NCI-H1694 treated with DMSO at 0.1 percent for 48 hours (cell line): Measurements from ENCODE around the gene RFC5.
"Not testable (repeated sequence)": the region's sequence is repeated elsewhere in the genome, so short reads cannot be mapped to it uniquely, and the experiment has no call there.

Experiments
- DNase-seq: peaks from one replicate; lab custom pipeline; 2025; lab: John Stamatoyannopoulos, UW

Gene RFC5

GRCh38 chr12:118016424-118017264 lies at the start of gene RFC5:
Gene RFC5, plus strand, starts transcription at chr12:118016703. Its CDS starts 125 bp downstream, at chr12:118016828.
- peak; percentile 90 for DNase-seq

GRCh38 chr12:117967043-117967442 lies 49.5 kb upstream of the RFC5 start:
- no peak for DNase-seq

- no peak for DNase-seq
Observed at GRCh38 chr12:117967512-117967911, 49.0 kb upstream of the RFC5 start.

GRCh38 chr12:117968151-117968789 lies 48.2 kb upstream of the RFC5 start:
- no peak for DNase-seq

- DNase-seq: peak; percentile 52
Observed at GRCh38 chr12:117968826-117969659, 47.5 kb upstream of the RFC5 start, which contains the start of gene KSR2. Gene KSR2, minus strand, starts transcription at chr12:117968990. Its CDS starts 735 bp downstream, at chr12:117968255.

- no peak for DNase-seq
Observed at GRCh38 chr12:117970334-117970733, 46.2 kb upstream of the RFC5 start.

GRCh38 chr12:117972301-117972700 lies 44.2 kb upstream of the RFC5 start:
- DNase-seq: no peak

GRCh38 chr12:117975006-117975405 lies 41.5 kb upstream of the RFC5 start:
- DNase-seq: no peak

GRCh38 chr12:117977373-117977772 lies 39.1 kb upstream of the RFC5 start:
- no peak for DNase-seq

GRCh38 chr12:117980616-117981015 lies 35.9 kb upstream of the RFC5 start:
- DNase-seq: no peak

- DNase-seq: no peak
Observed at GRCh38 chr12:117981267-117981666, 35.2 kb upstream of the RFC5 start.

GRCh38 chr12:117985182-117985581 lies 31.3 kb upstream of the RFC5 start:
- DNase-seq: no peak

- no peak for DNase-seq
Observed at GRCh38 chr12:117986705-117987469, 29.6 kb upstream of the RFC5 start.

GRCh38 chr12:117994551-117995438 lies 21.7 kb upstream of the RFC5 start:
- DNase-seq: no peak

GRCh38 chr12:117998719-117999118 lies 17.8 kb upstream of the RFC5 start:
- no peak for DNase-seq

GRCh38 chr12:117999806-118000205 lies 16.7 kb upstream of the RFC5 start:
- not testable (repeated sequence) for DNase-seq

GRCh38 chr12:118010903-118011302 lies 5.6 kb upstream of the RFC5 start:
- no peak for DNase-seq

GRCh38 chr12:118011377-118011776 lies 5.1 kb upstream of the RFC5 start:
- DNase-seq: no peak

GRCh38 chr12:118011961-118012360 lies 4.5 kb upstream of the RFC5 start:
- DNase-seq: no peak

- no peak for DNase-seq
Observed at GRCh38 chr12:118013283-118013682, 3.2 kb upstream of the RFC5 start.

- no peak for DNase-seq
Observed at GRCh38 chr12:118015306-118015705, 1.2 kb upstream of the RFC5 start.
